Measurements from ENCODE around the gene HS2ST1. TPM values are rescaled to one million over a fixed set of nuclear protein-coding genes. Genes with fewer than 3 reads are reported as not detected.

The HS2ST1 gene
- polyA plus RNA-seq, 1 donor (not counting 4 experiments of a cell fraction or from before 2014, with no cell fraction given): 18.7 TPM

- no peaks in the 10 kb centered on the region for H3K9me3 ChIP-seq (ENCODE audit: control insufficient read depth, low read depth, low read length)
- dilution Hi-C loops (cut with MboI; ENCODE audit: extremely low pct_ligation_motif_present, low sequenced_read_pairs): no loop called here
- H3K4me2 ChIP-seq (ENCODE audit: control insufficient read depth, extremely low read depth, insufficient read depth, low read depth, low read length): no peak overlapping the region
- DNase-seq (ENCODE audit: low read depth, low spot score) (no peak), FAIRE-seq (no peak)
- no peaks in the 10 kb centered on the region for H4K20me1 ChIP-seq (ENCODE audit: control insufficient read depth, extremely low read depth, insufficient read depth, low read length)
- no peak overlapping the region for H3K9ac ChIP-seq (ENCODE audit: control insufficient read depth, extremely low read depth, insufficient read depth, low read length)
- no peaks in the 10 kb centered on the region for H3K9me1 ChIP-seq (ENCODE audit: control insufficient read depth, extremely low read depth, insufficient read depth, low read length)
- no peaks in the 10 kb centered on the region for H3K27me3 ChIP-seq (ENCODE audit: control insufficient read depth, extremely low read depth, insufficient read depth, low read length)
- no peak overlapping the region for H2AFZ ChIP-seq (ENCODE audit: control insufficient read depth, low read length)
- H3K27ac ChIP-seq (ENCODE audit: control insufficient read depth, insufficient read depth, low read length): no peak overlapping the region
- H3K36me3 ChIP-seq (ENCODE audit: control insufficient read depth in 2 of 2, extremely low read depth in 1 of 2, insufficient read depth in 2 of 2, low read length in 2 of 2): no peaks in the 10 kb centered on the region
- H3K4me1 ChIP-seq (ENCODE audit: control insufficient read depth, extremely low read depth, insufficient read depth, low read length): no peaks in the 10 kb centered on the region
- H3K79me2 ChIP-seq (ENCODE audit: control insufficient read depth, insufficient read depth, low read length): no peaks in the 10 kb centered on the region
- H3K4me3 ChIP-seq (ENCODE audit: control insufficient read depth in 2 of 3, extremely low read depth in 1 of 3, insufficient read depth in 2 of 3, low read depth in 1 of 3, low read length in 3 of 3): no peak overlapping the region
- TF ChIP-seq EZH2 (IDR thresholded peaks at IDR 0.05; ENCODE audit: low read length): no peak
- TF ChIP-seq, protein P1, sequence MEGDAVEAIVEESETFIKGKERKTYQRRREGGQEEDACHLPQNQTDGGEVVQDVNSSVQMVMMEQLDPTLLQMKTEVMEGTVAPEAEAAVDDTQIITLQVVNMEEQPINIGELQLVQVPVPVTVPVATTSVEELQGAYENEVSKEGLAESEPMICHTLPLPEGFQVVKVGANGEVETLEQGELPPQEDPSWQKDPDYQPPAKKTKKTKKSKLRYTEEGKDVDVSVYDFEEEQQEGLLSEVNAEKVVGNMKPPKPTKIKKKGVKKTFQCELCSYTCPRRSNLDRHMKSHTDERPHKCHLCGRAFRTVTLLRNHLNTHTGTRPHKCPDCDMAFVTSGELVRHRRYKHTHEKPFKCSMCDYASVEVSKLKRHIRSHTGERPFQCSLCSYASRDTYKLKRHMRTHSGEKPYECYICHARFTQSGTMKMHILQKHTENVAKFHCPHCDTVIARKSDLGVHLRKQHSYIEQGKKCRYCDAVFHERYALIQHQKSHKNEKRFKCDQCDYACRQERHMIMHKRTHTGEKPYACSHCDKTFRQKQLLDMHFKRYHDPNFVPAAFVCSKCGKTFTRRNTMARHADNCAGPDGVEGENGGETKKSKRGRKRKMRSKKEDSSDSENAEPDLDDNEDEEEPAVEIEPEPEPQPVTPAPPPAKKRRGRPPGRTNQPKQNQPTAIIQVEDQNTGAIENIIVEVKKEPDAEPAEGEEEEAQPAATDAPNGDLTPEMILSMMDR (optimal IDR thresholded peaks at IDR 0.05 in 1 of 3, IDR thresholded peaks at IDR 0.05 in 1 of 3, conservative IDR thresholded peaks at IDR 0.05 in 1 of 3; ENCODE audit: extremely low read depth in 1 of 3, insufficient read depth in 2 of 3, low read length in 3 of 3): no peak
Measured at GRCh38 chr1:86948212-86948611, 33.8 kb downstream of the HS2ST1 start.

- Histone ChIP-seq H3K27me3 (ENCODE audit: control insufficient read depth, extremely low read depth, insufficient read depth, low read length) (no peaks in the 10 kb centered on the region), H3K27ac (ENCODE audit: control insufficient read depth, insufficient read depth, low read length) (no peak overlapping the region), H3K4me3 (ENCODE audit: control insufficient read depth in 2 of 3, extremely low read depth in 1 of 3, insufficient read depth in 2 of 3, low read depth in 1 of 3, low read length in 3 of 3) (no peak overlapping the region), H3K4me2 (ENCODE audit: control insufficient read depth, extremely low read depth, insufficient read depth, low read depth, low read length) (no peak overlapping the region), H3K4me1 (ENCODE audit: control insufficient read depth, extremely low read depth, insufficient read depth, low read length) (no peaks in the 10 kb centered on the region), H3K9ac (ENCODE audit: control insufficient read depth, extremely low read depth, insufficient read depth, low read length) (no peak overlapping the region), H2AFZ (ENCODE audit: control insufficient read depth, low read length) (no peak overlapping the region), H4K20me1 (ENCODE audit: control insufficient read depth, extremely low read depth, insufficient read depth, low read length) (no peaks in the 10 kb centered on the region), H3K36me3 (ENCODE audit: control insufficient read depth in 2 of 2, extremely low read depth in 1 of 2, insufficient read depth in 2 of 2, low read length in 2 of 2) (no peaks in the 10 kb centered on the region), H3K9me1 (ENCODE audit: control insufficient read depth, extremely low read depth, insufficient read depth, low read length) (no peaks in the 10 kb centered on the region), H3K79me2 (ENCODE audit: control insufficient read depth, insufficient read depth, low read length) (no peaks in the 10 kb centered on the region), H3K9me3 (ENCODE audit: control insufficient read depth, low read depth, low read length) (no peaks in the 10 kb centered on the region)
- TF ChIP-seq, protein P1 (optimal IDR thresholded peaks at IDR 0.05 in 1 of 3, IDR thresholded peaks at IDR 0.05 in 1 of 3, conservative IDR thresholded peaks at IDR 0.05 in 1 of 3; ENCODE audit: extremely low read depth in 1 of 3, insufficient read depth in 2 of 3, low read length in 3 of 3): no peak
- no peak for TF ChIP-seq EZH2 (IDR thresholded peaks at IDR 0.05; ENCODE audit: low read length)
- DNase-seq (ENCODE audit: low read depth, low spot score) (no peak), FAIRE-seq (no peak)
- dilution Hi-C loops (cut with MboI; ENCODE audit: extremely low pct_ligation_motif_present, low sequenced_read_pairs): no loop called here
Measured at GRCh38 chr1:86950712-86951419, 36.4 kb downstream of the HS2ST1 start.

Data from keratinocyte (primary cell).